ENCODE measurements around the gene SLU7. TPM values are rescaled to one million over a fixed set of nuclear protein-coding genes. Genes with fewer than 3 reads are reported as not detected.

The SLU7 gene
- polyA plus RNA-seq, 1 of the 3 experiments (the other 2 are of a cell fraction), result 22.3 TPM

DNA sequence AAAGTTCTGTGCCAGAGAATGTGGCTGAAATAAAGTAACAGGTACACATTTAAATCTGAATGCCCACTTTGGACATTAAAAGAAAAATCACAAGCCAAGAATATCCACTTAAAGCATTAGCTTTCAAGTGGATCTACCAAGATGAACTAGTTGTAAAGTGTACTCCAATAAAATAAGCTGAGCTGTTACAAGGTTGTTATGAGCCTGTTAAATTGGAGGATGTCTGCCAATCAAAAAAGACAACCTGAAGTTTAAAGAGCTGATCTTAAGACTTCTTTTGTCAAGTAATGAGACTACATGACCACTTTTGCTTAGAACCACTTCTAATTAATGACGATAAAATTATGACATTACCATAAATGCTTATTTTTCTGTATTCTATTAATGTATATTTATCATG, 21.4 kb downstream of the SLU7 start:
- Histone ChIP-seq H3K4me2 (peak overlapping the region; percentile 87; the same call in 1 of the 2 replicates), H4K20me1 (ENCODE audit: insufficient read depth) (no peaks in the 10 kb centered on the region), H3K9me2 (no peaks in the 10 kb centered on the region), H3K36me3 (replicated peaks in 1 of 2; ENCODE audit: control insufficient read depth in 1 of 2, insufficient read depth in 2 of 2, low read length in 1 of 2) (peaks cover 10 to 27% of the 10 kb centered on the region in 2 experiments), H3K9ac (no peak overlapping the region), H3K27ac (ENCODE audit: low read depth in 2 of 2, low read length in 1 of 2) (no peak overlapping the region), H2AFZ (ENCODE audit: low read depth) (no peak overlapping the region), H3K27me3 (ENCODE audit: insufficient read depth) (no peaks in the 10 kb centered on the region), H3K79me2 (ENCODE audit: insufficient read depth) (peaks cover 65% of the 10 kb centered on the region), H3K4me1 (ENCODE audit: control insufficient read depth in 1 of 2, insufficient read depth in 2 of 2, low read depth in 1 of 2, low read length in 1 of 2) (peaks cover 0 to 9% of the 10 kb centered on the region in 2 experiments; a peak in 2 of 4 replicates), H3F3A (replicated peaks; ENCODE audit: insufficient read depth) (peaks cover 17% of the 10 kb centered on the region), H3K4me3 (ENCODE audit: low read depth in 2 of 2, low read length in 1 of 2) (no peak overlapping the region), H3K9me3 (no peaks in the 10 kb centered on the region)
- ChIA-PET CTCF (interaction anchor here (0.9 to 10.0 kb wide), 2 partner anchors 52 to 374 kb away, joined by 3 to 99 read pairs; no protein-coding TSS in a partner anchor), POLR2A (no interaction called here)
- WGBS (ENCODE audit: low lambda C conversion rate), result 100% methylated on average over 1 of the region's 1 CpG
- no peak for DNase-seq
- TF ChIP-seq TEAD4 (IDR thresholded peaks at IDR 0.05; ENCODE audit: borderline replicate concordance, insufficient read depth), result no peak
- TF ChIP-seq FOSL2 (IDR thresholded peaks at IDR 0.05; ENCODE audit: borderline replicate concordance, low read depth), result no peak
- no peak for TF ChIP-seq CHD2 (IDR thresholded peaks at IDR 0.05; ENCODE audit: low read length, partially characterized antibody)
- TF ChIP-seq, protein P1, sequence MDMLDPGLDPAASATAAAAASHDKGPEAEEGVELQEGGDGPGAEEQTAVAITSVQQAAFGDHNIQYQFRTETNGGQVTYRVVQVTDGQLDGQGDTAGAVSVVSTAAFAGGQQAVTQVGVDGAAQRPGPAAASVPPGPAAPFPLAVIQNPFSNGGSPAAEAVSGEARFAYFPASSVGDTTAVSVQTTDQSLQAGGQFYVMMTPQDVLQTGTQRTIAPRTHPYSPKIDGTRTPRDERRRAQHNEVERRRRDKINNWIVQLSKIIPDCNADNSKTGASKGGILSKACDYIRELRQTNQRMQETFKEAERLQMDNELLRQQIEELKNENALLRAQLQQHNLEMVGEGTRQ (IDR thresholded peaks at IDR 0.05; ENCODE audit: borderline replicate concordance, low read depth, low read length), result no peak
- TF ChIP-seq JUND (IDR thresholded peaks at IDR 0.05), result no peak
- TF ChIP-seq, protein P2, sequence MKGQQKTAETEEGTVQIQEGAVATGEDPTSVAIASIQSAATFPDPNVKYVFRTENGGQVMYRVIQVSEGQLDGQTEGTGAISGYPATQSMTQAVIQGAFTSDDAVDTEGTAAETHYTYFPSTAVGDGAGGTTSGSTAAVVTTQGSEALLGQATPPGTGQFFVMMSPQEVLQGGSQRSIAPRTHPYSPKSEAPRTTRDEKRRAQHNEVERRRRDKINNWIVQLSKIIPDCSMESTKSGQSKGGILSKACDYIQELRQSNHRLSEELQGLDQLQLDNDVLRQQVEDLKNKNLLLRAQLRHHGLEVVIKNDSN (IDR thresholded peaks at IDR 0.05; ENCODE audit: borderline replicate concordance, low read depth), result no peak

DNA sequence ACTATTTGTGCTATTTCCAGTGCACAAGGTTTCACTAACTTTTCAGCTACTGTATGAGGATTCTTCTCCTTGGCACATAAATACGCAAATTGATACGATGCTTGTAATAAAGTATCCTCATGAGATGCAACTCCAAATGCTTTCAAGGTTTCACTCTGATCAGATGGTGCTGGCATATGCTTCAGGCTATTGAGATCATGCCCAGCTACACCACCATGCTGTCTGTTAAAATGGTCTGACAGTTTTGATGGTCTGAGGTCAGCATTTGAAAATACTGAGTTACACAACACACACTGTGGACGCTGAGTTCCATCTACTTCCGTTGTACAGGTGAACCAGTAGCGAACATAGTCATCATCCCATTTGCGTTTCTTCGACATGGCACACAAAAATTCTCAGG, 23.8 kb downstream of the SLU7 start:
- no peak for DNase-seq
- POLR2A ChIA-PET, result interaction anchor here (0.6 kb wide), 1 partner anchor 421 kb away, joined by 3 read pairs; no protein-coding TSS in a partner anchor
- Histone ChIP-seq H3F3A (replicated peaks; ENCODE audit: insufficient read depth) (peaks cover 18% of the 10 kb centered on the region), H3K27me3 (ENCODE audit: insufficient read depth) (no peaks in the 10 kb centered on the region), H3K36me3 (replicated peaks in 1 of 2; ENCODE audit: control insufficient read depth in 1 of 2, insufficient read depth in 2 of 2, low read length in 1 of 2) (peaks cover 0 to 8% of the 10 kb centered on the region in 2 experiments), H3K9me2 (no peaks in the 10 kb centered on the region), H3K9me3 (no peaks in the 10 kb centered on the region), H3K9ac (no peak overlapping the region), H3K27ac (ENCODE audit: low read depth in 2 of 2, low read length in 1 of 2) (no peak overlapping the region), H3K4me2 (no peak overlapping the region), H3K4me3 (ENCODE audit: low read depth in 2 of 2, low read length in 1 of 2) (no peak overlapping the region), H3K4me1 (ENCODE audit: control insufficient read depth in 1 of 2, insufficient read depth in 2 of 2, low read depth in 1 of 2, low read length in 1 of 2) (peaks cover 0 to 7% of the 10 kb centered on the region in 2 experiments; a peak in 2 of 4 replicates), H4K20me1 (ENCODE audit: insufficient read depth) (no peaks in the 10 kb centered on the region), H2AFZ (ENCODE audit: low read depth) (no peak overlapping the region), H3K79me2 (ENCODE audit: insufficient read depth) (peaks cover 75% of the 10 kb centered on the region)
- CTCF ChIA-PET, result interaction anchor here (2.2 to 10.0 kb wide), 2 partner anchors 51 to 371 kb away, joined by 16 to 99 read pairs; no protein-coding TSS in a partner anchor
- over 99% methylated on average over 7 of the region's 7 CpGs for WGBS (ENCODE audit: low lambda C conversion rate)
- no peak for TF ChIP-seq MEF2A (IDR thresholded peaks at IDR 0.05; ENCODE audit: borderline replicate concordance, low read depth)
- TF ChIP-seq, protein P3, sequence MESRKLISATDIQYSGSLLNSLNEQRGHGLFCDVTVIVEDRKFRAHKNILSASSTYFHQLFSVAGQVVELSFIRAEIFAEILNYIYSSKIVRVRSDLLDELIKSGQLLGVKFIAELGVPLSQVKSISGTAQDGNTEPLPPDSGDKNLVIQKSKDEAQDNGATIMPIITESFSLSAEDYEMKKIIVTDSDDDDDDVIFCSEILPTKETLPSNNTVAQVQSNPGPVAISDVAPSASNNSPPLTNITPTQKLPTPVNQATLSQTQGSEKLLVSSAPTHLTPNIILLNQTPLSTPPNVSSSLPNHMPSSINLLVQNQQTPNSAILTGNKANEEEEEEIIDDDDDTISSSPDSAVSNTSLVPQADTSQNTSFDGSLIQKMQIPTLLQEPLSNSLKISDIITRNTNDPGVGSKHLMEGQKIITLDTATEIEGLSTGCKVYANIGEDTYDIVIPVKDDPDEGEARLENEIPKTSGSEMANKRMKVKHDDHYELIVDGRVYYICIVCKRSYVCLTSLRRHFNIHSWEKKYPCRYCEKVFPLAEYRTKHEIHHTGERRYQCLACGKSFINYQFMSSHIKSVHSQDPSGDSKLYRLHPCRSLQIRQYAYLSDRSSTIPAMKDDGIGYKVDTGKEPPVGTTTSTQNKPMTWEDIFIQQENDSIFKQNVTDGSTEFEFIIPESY (IDR thresholded peaks at IDR 0.05; ENCODE audit: borderline replicate concordance, low read depth), result no peak
- TF ChIP-seq GATA2 (CRISPR knock-in tag; IDR thresholded peaks at IDR 0.05), result no peak
- no peak for TF ChIP-seq ELF1 (IDR thresholded peaks at IDR 0.05)
- no peak for TF ChIP-seq FOXM1 (IDR thresholded peaks at IDR 0.05; ENCODE audit: low read depth)
- no peak for TF ChIP-seq POLR2AphosphoS5 (IDR thresholded peaks at IDR 0.05; ENCODE audit: low read depth, low read length)
- no peak for TF ChIP-seq TEAD4 (IDR thresholded peaks at IDR 0.05; ENCODE audit: borderline replicate concordance, insufficient read depth)
- TF ChIP-seq, protein P4, sequence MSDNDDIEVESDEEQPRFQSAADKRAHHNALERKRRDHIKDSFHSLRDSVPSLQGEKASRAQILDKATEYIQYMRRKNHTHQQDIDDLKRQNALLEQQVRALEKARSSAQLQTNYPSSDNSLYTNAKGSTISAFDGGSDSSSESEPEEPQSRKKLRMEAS (IDR thresholded peaks at IDR 0.05; ENCODE audit: low read depth), result no peak
- TF ChIP-seq, protein P1 (IDR thresholded peaks at IDR 0.05; ENCODE audit: borderline replicate concordance, low read depth, low read length), result no peak
- no peak for TF ChIP-seq EZH2phosphoT487 (IDR thresholded peaks at IDR 0.05; ENCODE audit: borderline replicate concordance, low read depth)
